NCI-H2227 treated with DMSO at 0.1 percent for 48 hours (cell line): ENCODE measurements around the gene UNC13C.

Experiments used
- DNase-seq: peaks from one replicate; lab custom pipeline; 2025; lab: John Stamatoyannopoulos, UW

The UNC13C gene

GRCh38 chr15:54017959-54018358 is 39.7 kb downstream of the UNC13C start:
- no peak for DNase-seq

GRCh38 chr15:54026258-54026657 is 48.0 kb downstream of the UNC13C start:
- no peak for DNase-seq

GRCh38 chr15:54026891-54027290 is 48.6 kb downstream of the UNC13C start:
- no peak for DNase-seq

GRCh38 chr15:54029081-54029480 is 50.8 kb downstream of the UNC13C start:
- DNase-seq = no peak

- no peak for DNase-seq
These were observed 53.8 kb downstream of the UNC13C start for GRCh38 chr15:54032066-54032465.

- no peak for DNase-seq
These were observed 55.2 kb downstream of the UNC13C start for GRCh38 chr15:54033356-54033860.

- DNase-seq = no peak
These were observed 55.7 kb downstream of the UNC13C start for GRCh38 chr15:54033869-54034458.

GRCh38 chr15:54035616-54036015 is 57.4 kb downstream of the UNC13C start:
- no peak for DNase-seq

- no peak for DNase-seq
These were observed 67.2 kb downstream of the UNC13C start for GRCh38 chr15:54045397-54045796.

- DNase-seq = no peak
These were observed 67.9 kb downstream of the UNC13C start for GRCh38 chr15:54046093-54046492.

GRCh38 chr15:54064365-54064764 is 86.1 kb downstream of the UNC13C start:
- DNase-seq = no peak

GRCh38 chr15:54066403-54066802 is 88.2 kb downstream of the UNC13C start:
- DNase-seq = no peak

GRCh38 chr15:54082836-54083492 is 104.7 kb downstream of the UNC13C start:
- no peak for DNase-seq

- DNase-seq = no peak
These were observed 105.3 kb downstream of the UNC13C start for GRCh38 chr15:54083501-54083900.

GRCh38 chr15:54083991-54084390 is 105.8 kb downstream of the UNC13C start:
- DNase-seq = no peak

- DNase-seq = no peak
These were observed 110.6 kb downstream of the UNC13C start for GRCh38 chr15:54088837-54089236.

GRCh38 chr15:54089776-54090175 is 111.5 kb downstream of the UNC13C start:
- DNase-seq = no peak

GRCh38 chr15:54091651-54092050 is 113.4 kb downstream of the UNC13C start:
- no peak for DNase-seq

GRCh38 chr15:54094661-54095060 is 116.4 kb downstream of the UNC13C start:
- no peak for DNase-seq

- no peak for DNase-seq
These were observed 118.8 kb downstream of the UNC13C start for GRCh38 chr15:54097019-54097418.

GRCh38 chr15:54099010-54099409 is 120.8 kb downstream of the UNC13C start:
- DNase-seq = no peak

GRCh38 chr15:54101664-54102270 is 123.5 kb downstream of the UNC13C start:
- DNase-seq = no peak

GRCh38 chr15:54102704-54103103 is 124.5 kb downstream of the UNC13C start:
- DNase-seq = no peak
